Measurements from ENCODE around the gene NSDHL.

Gene NSDHL

DNA sequence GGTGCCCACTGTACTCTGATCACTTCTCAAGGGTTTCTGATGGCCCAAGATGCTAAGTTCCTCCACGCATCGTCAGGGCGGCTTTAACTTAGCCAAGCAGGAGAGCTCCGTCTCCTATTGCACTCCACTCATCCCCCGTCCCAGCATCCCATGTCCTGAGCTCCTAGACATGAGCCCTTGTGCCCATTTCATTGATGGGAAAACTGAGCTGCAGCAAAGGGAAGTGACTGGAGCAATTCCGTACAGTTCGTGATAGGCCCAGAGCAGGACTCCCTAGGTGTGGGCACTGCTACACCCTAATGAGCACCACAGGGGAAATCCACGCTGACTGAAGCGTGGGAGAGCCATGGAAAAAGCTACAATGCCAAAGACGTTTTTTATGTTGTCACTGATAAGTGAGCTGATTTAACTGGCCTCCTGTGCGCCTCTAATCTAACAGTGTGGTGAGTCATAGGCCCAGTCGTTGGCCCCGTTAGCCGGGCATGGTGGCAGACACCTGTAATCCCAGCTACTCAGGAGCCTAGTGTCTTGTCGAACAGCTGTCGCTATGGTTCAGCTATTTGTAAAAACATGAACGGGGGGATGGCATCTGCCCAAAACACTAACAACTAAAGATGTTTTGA is 14.9 kb downstream of the NSDHL start:
- DNase-seq, result no peak

DNA sequence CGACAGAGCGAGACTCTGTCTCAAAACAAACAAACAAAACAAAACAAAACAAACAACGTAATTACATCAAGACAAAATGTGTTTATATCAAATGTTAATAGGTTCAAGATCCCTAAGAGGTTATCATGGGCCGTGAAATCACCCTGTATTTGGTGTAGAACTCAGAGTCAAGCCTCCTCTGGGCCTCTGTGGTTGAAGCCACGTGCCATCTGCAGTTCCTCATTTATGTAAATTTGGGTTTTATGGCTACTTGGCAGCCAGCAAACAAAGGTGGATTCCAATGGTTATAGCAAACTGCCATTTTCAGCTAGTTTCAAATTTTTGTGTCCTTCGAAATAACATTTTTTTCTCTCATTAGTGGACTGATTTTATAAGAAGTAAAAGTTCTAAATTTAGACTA is 16.4 kb downstream of the NSDHL start:
- DNase-seq, result no peak

DNA sequence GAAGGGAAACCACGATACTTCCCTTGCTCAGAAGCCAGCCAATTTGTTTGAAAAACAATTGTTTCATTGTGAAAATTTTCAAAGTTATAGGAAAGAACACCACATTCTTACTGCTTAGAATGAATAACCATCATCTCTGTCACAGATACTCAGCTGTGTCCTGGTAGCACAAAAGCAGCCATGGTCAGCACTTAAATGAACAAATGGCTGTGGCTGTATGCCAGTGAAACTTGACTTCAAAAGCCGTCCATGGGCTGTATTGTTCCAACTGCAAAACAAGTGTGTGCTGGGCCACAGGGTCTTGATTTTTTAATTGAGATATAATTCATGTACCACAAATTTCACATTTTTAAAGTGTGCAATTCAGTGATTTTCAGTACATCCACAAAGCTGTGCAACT is 19.6 kb downstream of the NSDHL start:
- DNase-seq, result no peak

DNA sequence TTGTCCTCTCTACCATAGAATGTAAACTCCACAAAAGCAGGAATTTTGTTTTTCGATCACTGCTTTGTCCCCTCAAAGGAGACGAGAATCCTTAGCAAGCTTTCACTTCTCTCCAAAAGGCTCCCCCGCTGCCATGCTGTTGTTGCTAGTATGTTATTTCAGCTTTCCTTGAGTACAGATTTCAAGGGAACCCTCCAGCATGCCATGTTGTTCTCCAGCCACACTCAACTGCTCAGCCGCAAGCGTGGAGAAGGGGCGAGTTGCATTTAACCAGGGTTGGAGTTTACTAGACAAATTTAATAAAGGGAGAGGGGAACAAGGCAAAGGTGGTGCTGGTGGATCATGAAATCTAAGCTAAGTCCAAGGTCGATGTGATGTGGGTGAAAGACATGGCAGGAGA is 23.1 kb downstream of the NSDHL start:
- DNase-seq, result no peak

DNA sequence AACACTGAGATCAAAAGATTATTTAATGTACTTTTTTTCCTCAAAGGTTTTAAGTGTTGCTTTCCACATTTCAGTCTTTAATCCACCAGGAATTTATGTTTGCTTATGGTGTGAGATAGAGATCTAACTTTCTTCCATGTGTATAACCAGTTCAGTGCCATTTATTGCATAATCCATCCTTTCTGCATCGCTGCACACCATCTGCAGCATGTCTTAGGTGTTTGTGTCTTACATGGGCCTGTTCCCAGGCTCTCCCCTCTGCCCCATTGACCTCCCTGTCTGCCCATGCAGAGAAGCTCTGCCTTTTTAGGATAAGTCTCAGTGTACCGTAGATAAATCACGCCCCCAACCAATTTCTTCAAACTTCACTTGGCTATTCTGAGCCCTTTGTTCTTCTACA is 30.3 kb downstream of the NSDHL start:
- DNase-seq, result no peak

DNA sequence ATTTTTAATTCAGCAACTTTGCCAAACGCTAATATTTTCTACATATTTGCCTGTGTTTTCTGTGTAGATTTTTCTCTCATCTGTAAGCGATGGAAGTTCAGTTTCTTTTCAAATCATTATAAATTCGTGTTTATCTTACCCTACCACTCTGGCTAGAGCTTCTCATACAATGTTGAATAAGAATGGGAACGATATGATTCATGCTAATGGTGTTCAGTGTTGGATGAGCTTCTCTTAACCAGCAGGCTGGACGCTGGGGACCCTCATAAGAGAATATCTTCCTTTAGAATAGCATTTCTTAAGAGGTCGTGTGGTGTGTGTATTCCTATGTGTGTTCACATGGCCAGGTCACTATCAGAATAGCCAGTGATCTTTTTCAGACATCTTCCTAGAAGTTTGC is 31.0 kb downstream of the NSDHL start:
- DNase-seq, result no peak

DNA sequence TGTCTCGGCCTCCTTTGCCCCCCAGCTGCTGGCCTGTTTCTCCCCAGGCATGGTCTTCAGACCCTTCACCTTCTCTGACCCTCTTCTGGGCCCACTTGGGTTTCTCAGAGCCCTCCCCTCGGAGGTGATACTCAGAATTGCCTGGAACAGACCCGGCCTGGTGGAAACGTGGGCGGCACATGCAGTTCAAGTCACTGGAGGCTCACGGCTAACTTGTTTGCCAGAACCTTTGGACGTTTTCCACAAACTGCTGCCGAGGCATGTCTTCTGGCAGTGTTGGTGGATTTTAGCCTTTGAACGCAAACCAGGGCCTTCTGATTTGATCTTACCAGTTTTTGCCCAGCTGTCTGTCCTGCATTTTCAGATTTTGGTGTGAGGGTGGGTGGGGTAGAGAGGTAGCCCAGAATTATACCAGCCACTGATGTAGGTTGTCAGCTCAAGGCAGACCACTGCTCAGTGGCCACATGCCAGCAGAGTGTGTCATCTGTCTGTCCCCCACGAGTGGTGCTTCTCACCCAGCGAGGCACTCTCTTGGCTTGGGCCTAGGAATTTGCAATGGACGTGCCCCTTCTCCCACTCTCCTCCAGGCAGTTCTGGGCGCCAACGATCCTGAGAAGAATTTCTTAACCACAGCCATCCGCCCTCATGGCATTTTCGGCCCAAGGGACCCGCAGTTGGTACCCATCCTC is 34.5 kb downstream of the NSDHL start:
- DNase-seq, result no peak

DNA sequence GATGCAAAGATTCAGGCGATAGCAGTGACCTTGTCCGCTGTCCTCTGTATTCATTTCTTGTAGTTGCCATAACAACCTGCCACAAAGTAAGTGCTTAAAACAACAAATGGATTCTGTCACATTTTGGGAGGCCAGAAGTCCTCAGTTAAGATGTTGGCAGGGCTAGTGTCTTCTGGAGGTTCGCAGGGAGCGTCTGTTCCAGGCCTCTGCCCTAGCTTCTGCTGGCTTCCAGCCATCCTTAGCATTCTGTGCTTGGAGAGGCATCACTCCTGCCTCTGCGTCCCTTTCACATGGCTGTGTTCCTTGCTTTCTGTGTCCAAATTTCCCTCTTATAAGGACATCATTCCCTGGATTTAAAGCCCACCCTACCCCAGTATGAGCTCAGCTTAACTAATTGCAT is 35.5 kb downstream of the NSDHL start:
- DNase-seq, result no peak

DNA sequence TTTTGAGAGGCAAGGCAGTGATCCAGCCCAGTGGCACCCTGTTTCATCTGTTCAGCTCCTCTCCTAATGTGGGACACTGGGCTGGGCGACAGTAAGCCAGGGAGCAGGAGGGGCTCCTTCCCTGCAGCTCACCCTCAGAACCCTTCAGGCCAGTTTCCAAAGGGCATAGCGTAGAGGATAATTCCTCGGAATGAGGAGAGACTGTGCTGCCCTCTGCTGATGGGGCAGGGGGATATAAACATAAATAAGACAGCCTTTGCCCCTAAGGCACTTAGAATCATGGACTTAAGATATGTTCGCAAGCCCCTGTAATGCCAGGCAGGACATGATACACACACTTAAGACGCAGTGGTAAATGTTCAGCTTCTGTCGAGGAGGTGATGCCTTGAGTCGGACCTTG is 39.1 kb downstream of the NSDHL start:
- no peak for DNase-seq

DNA sequence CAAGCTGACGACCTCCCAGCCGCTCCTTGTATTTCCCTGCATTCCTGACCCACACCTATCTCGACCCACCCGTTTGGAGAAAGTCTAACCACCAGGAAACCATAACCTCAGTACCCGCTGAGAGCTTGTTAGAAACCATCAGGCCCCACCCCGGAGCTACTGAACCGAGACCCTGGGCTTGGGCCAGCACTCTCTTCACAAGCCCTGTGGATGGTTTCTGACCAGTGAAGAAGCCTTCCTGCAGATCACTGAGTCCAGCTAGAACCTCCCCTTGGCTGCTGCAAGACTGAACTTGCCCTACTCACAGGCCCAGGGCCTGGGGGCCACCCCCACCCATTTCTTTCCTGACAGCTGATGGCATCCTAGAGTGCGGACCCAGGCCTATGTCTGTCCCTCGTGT is 40.4 kb downstream of the NSDHL start:
- no peak for DNase-seq

DNA sequence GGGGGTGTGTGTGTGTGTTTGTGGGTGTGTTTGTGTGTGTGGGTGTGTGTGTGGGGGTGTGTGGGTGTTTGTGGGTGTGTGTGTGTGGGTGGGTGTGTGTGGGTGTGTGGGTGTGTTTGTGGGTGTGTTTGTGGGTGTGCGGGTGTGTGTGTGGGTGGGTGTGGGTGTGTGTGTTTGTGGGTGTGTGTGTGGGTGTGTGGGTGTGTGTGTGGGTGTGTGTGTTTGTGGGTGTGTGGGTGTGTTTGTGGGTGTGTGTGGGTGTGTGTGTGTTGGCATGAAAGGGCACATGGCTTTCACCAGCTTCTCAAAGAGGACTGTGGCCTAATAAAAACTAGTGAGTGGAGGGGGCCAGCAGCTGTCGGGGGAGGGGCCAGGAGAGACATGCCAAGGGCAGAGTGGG is 41.7 kb downstream of the NSDHL start:
- no peak for DNase-seq

DNA sequence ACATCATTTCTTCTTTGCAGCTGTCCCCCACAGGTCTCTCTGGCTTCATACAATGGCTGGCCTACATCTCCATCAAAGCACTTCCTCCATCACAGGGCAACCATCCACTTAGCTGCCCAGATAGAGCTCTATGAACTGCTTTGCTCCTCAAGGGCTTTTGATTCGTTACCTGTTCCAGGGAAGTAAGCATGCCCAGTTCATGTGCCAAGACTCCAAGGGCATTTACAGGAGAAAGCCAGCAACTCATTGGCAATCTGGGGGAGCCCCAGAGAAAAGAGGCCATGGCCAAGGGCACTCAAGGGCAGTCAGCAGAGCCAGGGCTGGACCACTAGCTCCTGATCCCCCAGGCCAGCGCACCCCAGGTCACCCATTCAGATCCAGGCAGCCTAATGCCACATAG is 42.5 kb downstream of the NSDHL start:
- DNase-seq, result no peak

DNA sequence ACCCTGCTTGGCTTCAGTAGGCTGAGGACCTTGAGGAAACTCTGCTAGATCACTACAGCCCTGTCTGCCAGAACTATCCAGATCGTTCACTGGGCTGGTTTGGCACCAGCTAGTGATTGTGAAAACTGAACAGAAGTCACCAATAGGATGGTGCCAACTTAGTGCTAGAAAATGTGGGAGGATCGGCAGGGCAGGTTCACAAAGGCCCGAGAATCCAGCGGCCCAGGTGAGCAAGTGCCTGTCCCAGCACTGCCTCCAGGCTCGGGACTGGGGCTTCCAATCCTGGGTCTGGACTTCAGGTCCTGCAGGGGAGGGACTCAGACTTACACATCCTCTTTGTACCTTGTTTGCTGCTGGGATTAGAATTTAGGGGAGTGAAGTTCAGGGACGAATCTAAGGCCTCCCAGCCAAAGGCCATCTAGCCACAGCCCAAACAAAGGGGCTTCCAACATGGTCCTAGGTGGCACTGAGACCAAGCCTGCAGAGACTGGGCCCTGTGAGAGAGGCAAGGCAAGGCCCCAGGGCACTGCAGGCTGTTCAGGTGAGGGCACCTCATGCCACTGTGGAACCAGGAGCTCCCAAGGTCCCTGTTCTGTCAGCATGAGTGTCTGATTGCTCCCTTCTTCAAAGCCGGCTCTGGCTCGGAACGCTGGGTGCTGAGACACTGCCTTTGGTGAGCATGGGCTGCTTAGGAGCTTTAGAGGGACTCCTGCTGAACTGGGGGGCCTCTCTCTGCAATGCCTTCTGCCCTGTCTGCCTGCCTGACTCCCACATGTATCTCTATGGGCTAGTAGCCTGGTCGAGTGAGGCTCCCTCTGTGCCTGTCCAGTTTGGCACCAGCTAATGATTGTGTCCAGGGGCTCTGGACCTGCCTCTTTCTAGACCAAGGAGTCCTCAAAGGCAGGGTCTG is 46.3 kb downstream of the NSDHL start:
- DNase-seq, result no peak

DNA sequence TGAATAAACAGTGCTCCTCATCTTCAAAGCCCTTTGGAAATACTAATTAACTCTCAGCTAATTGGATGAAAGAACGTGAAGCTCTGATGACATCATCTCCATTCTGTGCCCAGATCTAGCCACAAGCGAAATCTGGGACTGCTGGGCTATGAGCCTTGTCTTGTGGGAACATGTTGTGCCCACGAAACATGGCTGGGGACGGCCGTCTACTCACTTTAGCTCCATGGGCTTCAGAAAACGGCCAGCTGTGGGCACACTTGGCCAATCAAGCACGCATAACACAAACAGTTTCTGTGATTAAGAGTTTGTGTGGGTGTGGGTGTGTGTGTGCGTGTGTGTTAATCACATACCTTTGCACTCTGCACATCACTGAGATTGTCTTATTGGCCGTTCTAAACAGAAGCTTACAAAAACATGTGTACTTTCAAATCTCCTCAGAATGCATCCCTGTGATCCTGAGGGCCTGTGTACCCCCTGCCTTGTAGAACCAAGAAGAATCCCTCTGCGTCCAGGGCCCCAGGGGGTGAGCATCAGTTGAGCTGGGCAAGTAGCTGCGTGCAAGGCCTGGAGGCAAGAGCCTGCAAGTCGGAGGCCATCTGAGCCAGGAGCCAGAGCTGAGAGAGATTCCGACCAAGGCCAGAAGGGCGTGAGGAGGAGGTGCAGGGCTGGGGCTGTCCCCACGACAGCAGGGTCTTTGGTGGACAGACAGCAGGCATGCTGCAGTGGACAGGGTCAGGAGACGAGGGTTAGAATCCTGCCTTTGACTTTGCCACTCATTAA is 48.3 kb downstream of the NSDHL start:
- DNase-seq, result no peak

DNA sequence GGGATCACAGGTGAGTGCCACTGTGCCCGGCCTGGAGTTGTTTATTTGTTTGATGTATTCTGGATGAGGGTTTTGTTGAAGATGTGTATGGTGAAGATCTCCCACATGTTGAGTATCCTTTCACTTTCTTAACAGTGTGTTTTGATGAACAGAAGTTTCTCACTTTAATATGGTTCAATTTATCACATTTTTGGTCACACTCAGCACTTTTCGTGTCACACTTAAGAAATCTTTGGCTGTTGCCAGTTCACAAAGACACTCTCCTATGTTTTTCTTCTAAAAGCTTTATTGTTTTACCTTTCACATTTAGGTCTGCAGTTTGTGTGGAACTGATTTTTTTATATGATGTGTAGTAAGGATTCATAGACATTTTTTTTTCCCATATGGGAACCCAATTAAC is 50.4 kb downstream of the NSDHL start:
- DNase-seq, result no peak

DNA sequence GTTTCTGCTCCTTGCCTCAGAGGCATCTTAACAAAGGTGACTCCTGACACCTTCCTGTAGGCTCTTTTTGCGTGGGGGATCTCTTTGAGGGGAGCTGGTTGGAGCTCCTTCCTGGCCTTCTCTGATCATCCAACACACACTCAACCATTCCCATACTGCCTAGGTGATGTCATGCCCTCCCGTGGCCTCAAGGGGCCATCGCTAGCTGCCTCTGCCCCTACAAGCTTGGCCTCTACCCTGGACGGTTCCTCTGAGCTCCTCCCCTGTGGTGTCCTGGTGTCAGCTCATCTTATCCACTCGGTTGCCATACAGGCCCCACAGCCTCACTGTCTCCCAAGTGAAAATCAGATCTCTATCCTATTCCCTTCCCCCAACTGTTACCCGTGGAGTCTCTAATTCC is 53.3 kb downstream of the NSDHL start:
- DNase-seq, result no peak

DNA sequence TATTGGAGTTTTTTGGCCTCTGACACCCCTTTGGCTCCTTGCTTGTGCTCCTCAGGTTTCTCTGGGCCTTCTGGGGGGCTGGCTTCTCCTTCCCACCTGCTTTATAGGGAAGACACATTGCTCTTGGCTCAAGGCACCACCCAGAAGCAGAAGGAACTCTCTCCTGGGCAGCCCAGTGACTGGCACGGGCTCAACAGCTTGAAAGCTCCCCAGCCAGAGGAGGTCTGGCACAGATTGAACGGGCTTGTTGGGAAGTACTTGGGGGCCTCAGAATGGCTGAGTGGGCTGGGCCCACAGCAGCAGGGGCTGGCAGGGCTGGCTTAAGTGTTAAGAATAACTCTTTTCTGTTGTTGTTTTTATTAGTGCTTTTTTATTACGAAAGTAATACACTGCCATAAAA is 55.9 kb downstream of the NSDHL start:
- DNase-seq, result no peak

DNA sequence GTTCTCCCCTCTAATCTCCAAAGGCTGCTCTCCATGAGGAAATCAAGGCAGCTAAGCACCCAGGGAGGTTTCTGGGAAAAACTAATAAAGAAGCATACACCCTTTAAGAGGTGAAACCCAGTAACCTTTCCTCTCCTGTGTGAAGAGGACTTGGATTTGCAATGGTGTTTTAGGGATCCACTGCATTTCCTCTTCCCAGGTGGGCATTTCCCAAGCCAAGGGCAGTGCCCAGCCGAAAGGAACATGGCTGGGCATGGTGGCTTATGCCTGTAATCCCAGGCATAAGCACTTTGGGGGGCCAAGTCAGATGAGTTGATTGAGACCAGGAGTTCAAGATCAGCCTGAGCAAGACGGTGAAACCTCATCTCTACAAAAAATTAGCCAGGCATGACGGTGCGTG is 61.6 kb downstream of the NSDHL start:
- no peak for DNase-seq

DNA sequence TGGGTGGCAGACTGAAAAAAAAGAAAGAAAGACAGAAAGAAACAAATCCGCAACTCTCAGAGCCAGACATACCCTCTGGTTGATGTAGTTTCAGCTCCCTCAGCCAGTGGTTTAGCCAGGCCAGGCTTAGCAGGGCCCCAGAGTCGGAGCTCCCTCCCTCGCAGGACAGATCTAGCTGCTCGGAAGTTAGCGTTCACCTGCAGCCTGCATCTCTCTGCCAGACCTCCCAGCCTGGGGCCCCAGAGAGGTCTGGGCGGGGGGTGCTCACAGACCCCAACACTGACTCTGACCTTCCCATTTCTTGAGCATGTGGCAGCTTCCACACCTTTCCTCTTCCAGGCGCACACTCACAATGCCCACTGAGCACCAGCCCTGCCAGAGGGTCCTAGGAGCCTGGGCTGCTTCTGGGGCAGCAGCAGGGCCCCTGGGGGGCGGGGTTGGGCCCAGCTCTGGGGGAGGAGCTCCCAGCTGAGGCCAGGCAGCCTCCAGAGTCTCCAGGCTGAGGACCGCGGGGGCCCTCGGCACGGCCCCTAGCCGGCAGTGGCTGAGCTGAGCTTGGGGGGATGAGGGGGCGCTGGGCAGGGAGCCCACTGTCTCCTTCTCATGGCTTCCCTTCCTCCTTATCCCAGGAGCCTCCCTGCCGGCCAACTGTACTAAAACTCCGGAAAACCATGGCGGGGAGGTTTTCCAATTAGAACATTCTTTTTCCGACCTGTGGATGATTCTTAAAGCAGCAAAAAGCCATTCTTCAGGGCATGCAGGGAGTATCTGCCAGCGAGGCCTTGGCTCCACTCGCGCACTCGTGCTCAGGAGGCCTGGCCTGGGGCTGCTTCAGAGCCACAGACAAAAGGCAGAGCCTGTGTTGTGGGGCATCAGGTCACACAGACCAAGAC is 62.4 kb downstream of the NSDHL start:
- no peak for DNase-seq

DNA sequence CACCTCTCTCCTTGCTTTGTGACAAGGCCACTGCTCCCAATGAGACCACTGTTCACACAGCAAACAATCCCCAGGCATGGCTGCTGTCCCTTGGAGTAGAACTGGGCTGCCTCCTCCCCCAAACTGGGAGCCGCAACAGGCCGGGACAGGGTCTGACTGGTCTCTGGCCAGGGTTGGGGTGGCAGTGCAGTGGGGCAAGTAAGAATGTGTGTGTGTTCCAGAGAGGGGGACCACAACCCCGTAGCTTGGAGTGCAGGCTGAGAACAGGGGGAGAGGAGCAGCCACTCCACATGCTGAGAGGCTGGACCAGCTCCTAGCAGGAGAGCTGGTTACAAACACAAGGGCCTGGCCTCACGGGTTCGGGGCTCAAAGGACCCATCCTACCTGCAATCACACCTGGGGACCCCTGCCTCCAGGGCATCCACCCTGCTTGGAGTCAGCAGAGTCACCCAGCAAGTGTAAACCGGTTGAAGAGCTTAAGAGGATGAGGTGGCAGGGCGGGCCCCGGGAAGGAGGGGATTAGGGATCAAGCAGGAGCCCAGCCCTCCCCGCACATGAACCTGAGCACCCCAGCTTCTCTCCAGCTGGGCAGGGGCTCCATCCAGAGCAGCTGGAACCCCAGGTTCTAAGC is 63.2 kb downstream of the NSDHL start:
- no peak for DNase-seq

DNA sequence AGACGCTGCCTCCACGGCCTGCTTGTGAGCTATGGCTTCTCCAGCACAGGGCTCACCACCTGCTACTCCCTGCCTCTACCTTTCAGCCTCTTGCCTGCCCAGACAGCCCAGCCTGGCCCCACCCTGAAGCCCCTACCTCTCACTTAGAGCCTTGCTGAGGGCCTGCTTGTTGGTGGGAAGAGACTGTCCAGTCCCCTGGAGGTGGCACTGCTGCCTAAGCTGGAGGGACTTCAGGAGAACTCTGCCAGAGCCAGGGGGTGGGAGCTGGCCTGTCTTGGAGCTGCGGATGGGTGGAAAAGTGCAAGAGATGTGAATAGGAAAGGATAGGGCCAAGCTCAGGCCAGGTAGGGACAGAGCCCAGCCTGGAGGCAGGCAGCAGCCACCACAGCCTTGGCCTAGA is 64.3 kb downstream of the NSDHL start:
- DNase-seq, result no peak
